ENCODE results near the gene NACC2. TPM values are rescaled to one million over a fixed set of nuclear protein-coding genes. Genes with fewer than 3 reads are reported as not detected.
"Not testable (repeated sequence)": the region's sequence is repeated elsewhere in the genome, so short reads cannot be mapped to it uniquely, and the experiment has no call there.

The NACC2 gene
- total RNA-seq, 4 donors from 2014 or later, result 22.2 to 64.3 (median 26.5) TPM

DNA sequence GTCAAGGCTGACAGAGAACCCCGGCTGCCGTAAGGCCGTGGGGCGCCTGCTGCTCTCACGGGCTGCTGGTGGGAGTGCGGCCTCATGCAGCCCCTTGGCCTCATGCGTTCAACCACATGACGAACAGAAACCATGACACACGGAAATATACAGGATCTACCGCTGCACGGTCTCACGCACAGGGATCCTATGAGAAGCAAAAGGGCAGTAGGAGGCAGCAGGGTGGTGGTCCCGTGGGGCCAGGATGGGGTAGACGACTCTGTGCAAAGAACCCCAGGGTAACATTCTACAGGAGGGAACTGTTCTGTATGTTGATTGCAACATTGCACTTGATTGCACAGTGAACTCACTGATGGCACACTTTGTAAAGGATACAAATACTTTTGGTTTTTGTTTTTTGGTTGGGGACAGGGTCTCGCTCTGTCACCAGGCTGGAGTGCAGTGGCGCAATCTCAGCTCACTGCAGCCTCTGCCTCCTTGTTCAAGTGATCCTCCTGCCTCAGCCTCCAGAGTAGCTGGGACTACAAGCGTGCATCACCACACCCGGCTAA lies 51.6 kb downstream of the NACC2 start:
- no peak for DNase-seq
- H3K27me3 ChIP-seq, result no peaks in the 10 kb centered on the region
- in situ Hi-C loops (cut with MboI; ENCODE audit: low pct_ligation_motif_present in 1 of 4, low pct_unique_long_range_greater_than_20kb in 1 of 4, low sequenced_read_pairs in 3 of 4) (no loop called here), intact Hi-C loops (cut with DNase I; ENCODE audit: low total_unique reads) (no loop called here)
- H3K4me1 ChIP-seq, result no peaks in the 10 kb centered on the region
- H3K4me3 ChIP-seq, result no peak overlapping the region
- no peak overlapping the region for H3K27ac ChIP-seq
- WGBS, 2 donors (ENCODE audit: low coverage in 1 of 2), result 76 to 90% methylated on average over 8 to 18 of the region's 18 CpGs
- no peak for TF ChIP-seq POLR2AphosphoS5 (IDR thresholded peaks at IDR 0.05)
- no peak for TF ChIP-seq POLR2A (IDR thresholded peaks at IDR 0.05)
- TF ChIP-seq, protein P1, sequence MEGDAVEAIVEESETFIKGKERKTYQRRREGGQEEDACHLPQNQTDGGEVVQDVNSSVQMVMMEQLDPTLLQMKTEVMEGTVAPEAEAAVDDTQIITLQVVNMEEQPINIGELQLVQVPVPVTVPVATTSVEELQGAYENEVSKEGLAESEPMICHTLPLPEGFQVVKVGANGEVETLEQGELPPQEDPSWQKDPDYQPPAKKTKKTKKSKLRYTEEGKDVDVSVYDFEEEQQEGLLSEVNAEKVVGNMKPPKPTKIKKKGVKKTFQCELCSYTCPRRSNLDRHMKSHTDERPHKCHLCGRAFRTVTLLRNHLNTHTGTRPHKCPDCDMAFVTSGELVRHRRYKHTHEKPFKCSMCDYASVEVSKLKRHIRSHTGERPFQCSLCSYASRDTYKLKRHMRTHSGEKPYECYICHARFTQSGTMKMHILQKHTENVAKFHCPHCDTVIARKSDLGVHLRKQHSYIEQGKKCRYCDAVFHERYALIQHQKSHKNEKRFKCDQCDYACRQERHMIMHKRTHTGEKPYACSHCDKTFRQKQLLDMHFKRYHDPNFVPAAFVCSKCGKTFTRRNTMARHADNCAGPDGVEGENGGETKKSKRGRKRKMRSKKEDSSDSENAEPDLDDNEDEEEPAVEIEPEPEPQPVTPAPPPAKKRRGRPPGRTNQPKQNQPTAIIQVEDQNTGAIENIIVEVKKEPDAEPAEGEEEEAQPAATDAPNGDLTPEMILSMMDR (IDR thresholded peaks at IDR 0.05), result no peak
- no peak for TF ChIP-seq EP300 (IDR thresholded peaks at IDR 0.05; ENCODE audit: low read depth)
- no peaks in the 10 kb centered on the region for H3K36me3 ChIP-seq
- H3K9me3 ChIP-seq, result peaks cover 5 to 6% of the 10 kb centered on the region in 2 donors

DNA sequence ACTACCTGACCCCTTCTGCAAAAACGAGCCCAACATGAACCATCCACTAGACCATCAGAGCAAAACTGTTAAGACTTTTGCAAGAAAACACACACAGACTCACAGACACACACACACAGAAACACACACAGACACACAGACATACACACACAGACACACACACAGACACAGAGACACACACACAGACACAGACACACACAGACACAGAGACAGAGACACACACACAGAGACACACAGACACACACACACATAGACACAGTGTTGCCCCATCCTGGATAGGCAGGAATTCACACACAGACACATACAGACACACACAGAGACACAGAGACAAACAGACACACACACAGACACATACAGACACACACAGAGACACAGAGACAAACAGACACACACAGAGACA lies 52.5 kb downstream of the NACC2 start:
- 63% methylated on average over 1 of the region's 1 CpG; no CpG with 5 or more reads in 1 of the 2 donors for WGBS, 2 donors (ENCODE audit: low coverage in 1 of 2)
- no peaks in the 10 kb centered on the region for H3K27me3 ChIP-seq
- DNase-seq, result no peak
- intact Hi-C loops (cut with DNase I; ENCODE audit: low total_unique reads) (no loop called here), in situ Hi-C loops (cut with MboI; ENCODE audit: low pct_ligation_motif_present in 1 of 4, low pct_unique_long_range_greater_than_20kb in 1 of 4, low sequenced_read_pairs in 3 of 4) (no loop called here)
- no peak for TF ChIP-seq EP300 (IDR thresholded peaks at IDR 0.05; ENCODE audit: low read depth)
- TF ChIP-seq POLR2AphosphoS5 (IDR thresholded peaks at IDR 0.05), result no peak
- TF ChIP-seq, protein P1 (IDR thresholded peaks at IDR 0.05), result no peak
- TF ChIP-seq POLR2A (IDR thresholded peaks at IDR 0.05), result no peak
- no peak overlapping the region for H3K4me3 ChIP-seq
- peaks cover 0 to 3% (median 0%) of the 10 kb centered on the region in 4 donors for H3K36me3 ChIP-seq
- peaks cover 5 to 6% of the 10 kb centered on the region in 2 donors for H3K9me3 ChIP-seq
- H3K4me1 ChIP-seq, result no peaks in the 10 kb centered on the region
- H3K27ac ChIP-seq, result no peak overlapping the region

DNA sequence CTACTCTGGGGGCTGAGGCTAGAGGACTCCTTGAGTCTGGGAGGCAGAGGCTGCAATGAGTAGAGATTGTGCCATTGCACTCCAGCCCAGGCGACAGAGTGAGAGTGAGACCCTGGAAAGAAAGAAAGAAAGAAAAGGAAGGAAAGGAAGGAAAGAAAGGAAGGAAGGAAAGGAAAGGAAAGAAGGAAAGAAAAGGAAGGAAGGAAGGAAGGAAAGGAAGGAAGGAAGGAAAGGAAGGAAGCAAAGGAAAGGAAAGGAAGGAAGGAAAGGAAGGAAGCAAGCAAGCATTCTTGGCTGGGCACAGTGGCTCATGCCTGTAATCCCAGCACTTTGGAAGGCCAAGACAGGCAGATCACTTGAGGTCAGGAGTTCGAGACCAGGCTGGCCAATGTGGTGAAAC lies 54.2 kb downstream of the NACC2 start:
- H3K27me3 ChIP-seq; H3K4me3 ChIP-seq; H3K36me3 ChIP-seq; H3K4me1 ChIP-seq; intact Hi-C loops (cut with DNase I; ENCODE audit: low total_unique reads); DNase-seq; in situ Hi-C loops (cut with MboI; ENCODE audit: low pct_ligation_motif_present in 1 of 4, low pct_unique_long_range_greater_than_20kb in 1 of 4, low sequenced_read_pairs in 3 of 4); H3K27ac ChIP-seq: not testable (repeated sequence)
- peaks cover 12 to 14% of the 10 kb centered on the region in 2 donors for H3K9me3 ChIP-seq
- WGBS, 2 donors (ENCODE audit: low coverage in 1 of 2), result 90% methylated on average over 2 of the region's 2 CpGs; no CpG with 5 or more reads in 1 of the 2 donors

DNA sequence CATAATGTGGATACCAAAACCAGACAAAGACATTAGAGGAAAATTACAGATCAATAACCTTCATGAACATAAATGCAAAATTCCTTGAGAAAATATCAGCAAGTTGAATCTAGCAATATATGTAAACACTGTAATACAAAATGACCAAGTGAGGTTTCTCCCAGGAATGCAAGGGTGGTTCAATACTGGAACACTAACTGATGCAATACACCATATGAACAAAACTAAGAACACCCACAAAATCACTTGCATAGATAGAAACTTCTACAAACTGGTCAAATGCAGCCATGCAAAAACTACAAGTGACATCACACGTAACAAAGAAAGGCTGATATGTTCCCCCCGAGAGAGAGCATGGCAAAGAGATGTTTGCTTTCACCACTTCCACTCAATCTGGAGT lies 55.6 kb downstream of the NACC2 start:
- DNase-seq, result no peak
- Histone ChIP-seq H3K4me1 (no peaks in the 10 kb centered on the region), H3K9me3 (peaks cover 12 to 14% of the 10 kb centered on the region in 2 donors), H3K4me3 (no peak overlapping the region), H3K36me3 (peaks cover 0 to 8% (median 0%) of the 10 kb centered on the region in 4 donors), H3K27ac (no peak overlapping the region), H3K27me3 (no peaks in the 10 kb centered on the region)
- TF ChIP-seq, protein P1 (IDR thresholded peaks at IDR 0.05), result no peak
- in situ Hi-C loops (cut with MboI; ENCODE audit: low pct_ligation_motif_present in 1 of 4, low pct_unique_long_range_greater_than_20kb in 1 of 4, low sequenced_read_pairs in 3 of 4), result no loop called here
- intact Hi-C loops (cut with DNase I; ENCODE audit: low total_unique reads), result no loop called here
- WGBS, 2 donors (ENCODE audit: low coverage in 1 of 2), result 94 to 96% methylated on average over 2 of the region's 2 CpGs

DNA sequence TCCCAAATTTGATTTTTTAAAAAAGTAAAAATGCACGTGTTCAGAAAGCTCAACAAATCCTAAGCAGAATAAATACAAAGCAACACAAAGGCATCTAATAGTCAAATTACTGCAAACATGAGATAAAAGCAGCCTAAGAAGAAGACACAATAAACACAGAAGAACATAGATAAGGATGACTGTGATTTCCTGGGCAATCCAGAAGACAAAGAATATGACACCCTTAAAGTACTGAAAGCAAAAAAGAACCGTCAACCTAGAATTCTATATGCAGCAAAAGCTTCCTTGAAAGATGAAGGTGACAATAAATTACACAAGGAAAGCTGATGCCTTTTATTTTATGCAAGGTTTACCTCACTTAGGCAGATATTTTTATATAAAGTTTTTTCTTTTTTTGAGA lies 58.2 kb downstream of the NACC2 start:
- peaks cover 0 to 9% (median 0%) of the 10 kb centered on the region in 4 donors for H3K4me1 ChIP-seq
- H3K9me3 ChIP-seq, result peaks cover 12 to 14% of the 10 kb centered on the region in 2 donors
- intact Hi-C loops (cut with DNase I; ENCODE audit: low total_unique reads), result no loop called here
- H3K36me3 ChIP-seq, result peaks cover 0 to 8% (median 0%) of the 10 kb centered on the region in 4 donors
- H3K27ac ChIP-seq, result no peak overlapping the region
- no peak overlapping the region for H3K4me3 ChIP-seq
- in situ Hi-C loops (cut with MboI; ENCODE audit: low pct_ligation_motif_present in 1 of 4, low pct_unique_long_range_greater_than_20kb in 1 of 4, low sequenced_read_pairs in 3 of 4), result no loop called here
- H3K27me3 ChIP-seq, result no peaks in the 10 kb centered on the region
- TF ChIP-seq EP300 (IDR thresholded peaks at IDR 0.05; ENCODE audit: low read depth), result no peak
- no peak for DNase-seq
- WGBS, 2 donors (ENCODE audit: low coverage in 1 of 2), result 92 to 93% methylated on average over 2 of the region's 2 CpGs
